ENCODE measurements around the gene TRIM45. TPM values are rescaled to one million over a fixed set of nuclear protein-coding genes. Genes with fewer than 3 reads are reported as not detected.

Gene TRIM45
- total RNA-seq, 2 experiments from 2014 or later: 0.25 to 0.88 TPM

GRCh38 chr1:117143871-117144270 lies 22.3 kb upstream of the TRIM45 start:
- TF ChIP-seq CTCF (IDR thresholded peaks at IDR 0.05): no peak
- intact Hi-C loops (cut with DNase I, micrococcal nuclease): no loop called here

DNA sequence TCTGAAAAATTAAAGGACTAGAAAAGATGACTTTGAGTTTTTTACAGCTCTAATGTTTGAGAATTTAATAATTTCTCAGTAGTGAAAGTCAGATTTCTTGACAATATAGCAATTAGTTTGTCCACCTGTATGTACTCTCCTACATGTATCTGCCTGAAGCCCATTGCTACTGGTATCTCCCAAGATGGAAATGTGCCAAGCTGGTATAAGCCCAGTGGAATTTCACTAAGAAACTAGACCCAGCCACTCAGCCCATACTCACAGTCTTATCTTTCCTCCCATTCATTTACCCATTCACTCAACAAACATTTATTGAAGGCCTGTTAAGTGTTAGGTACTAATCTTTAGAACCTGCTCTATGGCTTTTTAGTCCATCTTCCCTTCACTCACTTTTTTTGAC lies 21.6 kb upstream of the TRIM45 start:
- no peak for TF ChIP-seq CTCF (IDR thresholded peaks at IDR 0.05)
- ATAC-seq (ENCODE audit: poor library complexity): no peak
- Mint-ChIP-seq H3K27me3 (peaks cover 12% of the 10 kb centered on the region), H3K9me3 (no peaks in the 10 kb centered on the region), H3K27ac (no peak overlapping the region), H3K36me3 (ENCODE audit: low read depth) (no peaks in the 10 kb centered on the region), H3K4me1 (ENCODE audit: low read depth) (no peaks in the 10 kb centered on the region), H3K4me3 (no peak overlapping the region)
- H3K4me3 ChIP-seq (ENCODE audit: low read length): no peak overlapping the region
- intact Hi-C loops (cut with DNase I, micrococcal nuclease): no loop called here
- POLR2A ChIA-PET: no interaction called here
- no peaks in the 10 kb centered on the region for H3K27me3 ChIP-seq (ENCODE audit: control insufficient read depth in 1 of 2, insufficient read depth in 2 of 2, low read length in 2 of 2)
- no peaks in the 10 kb centered on the region for H3K36me3 ChIP-seq (ENCODE audit: insufficient read depth, low read length)
- CTCF ChIA-PET: no interaction called here
- no peak for DNase-seq
- H3K4me1 ChIP-seq (ENCODE audit: insufficient read depth, low read length): no peaks in the 10 kb centered on the region
- H3K27ac ChIP-seq (ENCODE audit: low read depth in 1 of 2, low read length in 2 of 2): no peak overlapping the region
- no peaks in the 10 kb centered on the region for H3K9me3 ChIP-seq (ENCODE audit: control insufficient read depth in 1 of 2, insufficient read depth in 1 of 2, low read length in 2 of 2)

More at GRCh38 chr1:117143871-117144270, 22.3 kb upstream of the TRIM45 start:
- no peak overlapping the region for H3K4me3 ChIP-seq (ENCODE audit: low read length)
- H3K36me3 Mint-ChIP-seq (ENCODE audit: low read depth): no peaks in the 10 kb centered on the region
- H3K4me1 Mint-ChIP-seq (ENCODE audit: low read depth): no peaks in the 10 kb centered on the region
- H3K27ac Mint-ChIP-seq: no peak overlapping the region
- ATAC-seq (ENCODE audit: poor library complexity) (no peak), DNase-seq (no peak)
- no peak overlapping the region for H3K4me3 Mint-ChIP-seq
- H3K27ac ChIP-seq (ENCODE audit: low read depth in 1 of 2, low read length in 2 of 2): no peak overlapping the region
- no peaks in the 10 kb centered on the region for H3K27me3 ChIP-seq (ENCODE audit: control insufficient read depth in 1 of 2, insufficient read depth in 2 of 2, low read length in 2 of 2)
- H3K27me3 Mint-ChIP-seq: peaks cover 12% of the 10 kb centered on the region
- POLR2A ChIA-PET: no interaction called here
- H3K9me3 ChIP-seq (ENCODE audit: control insufficient read depth in 1 of 2, insufficient read depth in 1 of 2, low read length in 2 of 2): no peaks in the 10 kb centered on the region
- no peaks in the 10 kb centered on the region for H3K9me3 Mint-ChIP-seq
- no peaks in the 10 kb centered on the region for H3K4me1 ChIP-seq (ENCODE audit: insufficient read depth, low read length)
- CTCF ChIA-PET: no interaction called here
- H3K36me3 ChIP-seq (ENCODE audit: insufficient read depth, low read length): no peaks in the 10 kb centered on the region

DNA sequence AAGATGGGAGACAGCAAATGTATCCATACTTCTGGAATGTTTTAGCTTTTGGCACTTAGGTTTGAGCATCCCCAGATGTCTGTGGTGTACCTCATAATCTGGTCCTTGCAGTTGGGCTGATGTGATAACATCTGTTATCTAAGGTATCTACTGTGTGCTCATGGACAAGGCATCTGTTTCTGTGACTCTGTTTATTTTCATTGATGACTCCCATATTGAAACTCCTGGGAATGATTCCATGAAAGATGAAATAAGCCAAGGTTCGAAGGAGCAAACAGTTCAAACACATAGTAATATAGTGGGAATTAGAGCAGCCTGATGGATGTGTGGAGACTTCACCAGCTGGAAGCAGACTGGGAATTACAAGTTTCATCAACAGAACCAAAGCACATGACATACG lies 20.7 kb upstream of the TRIM45 start:
- no peak for DNase-seq
- Histone ChIP-seq H3K36me3 (ENCODE audit: insufficient read depth, low read length) (no peaks in the 10 kb centered on the region), H3K4me1 (ENCODE audit: insufficient read depth, low read length) (no peaks in the 10 kb centered on the region), H3K27ac (ENCODE audit: low read depth in 1 of 2, low read length in 2 of 2) (no peak overlapping the region), H3K27me3 (ENCODE audit: control insufficient read depth in 1 of 2, insufficient read depth in 2 of 2, low read length in 2 of 2) (no peaks in the 10 kb centered on the region), H3K4me3 (ENCODE audit: low read length) (no peak overlapping the region), H3K9me3 (ENCODE audit: control insufficient read depth in 1 of 2, insufficient read depth in 1 of 2, low read length in 2 of 2) (no peaks in the 10 kb centered on the region)
- H3K9me3 Mint-ChIP-seq: no peaks in the 10 kb centered on the region
- ATAC-seq (ENCODE audit: poor library complexity): no peak
- peaks cover 12% of the 10 kb centered on the region for H3K27me3 Mint-ChIP-seq
- CTCF ChIA-PET: interaction anchor here (1.0 kb wide), 1 partner anchor 13 kb away, joined by 3 read pairs; no protein-coding TSS in a partner anchor
- TF ChIP-seq CTCF (IDR thresholded peaks at IDR 0.05): no peak
- intact Hi-C loops (cut with DNase I, micrococcal nuclease): no loop called here
- POLR2A ChIA-PET: no interaction called here
- no peaks in the 10 kb centered on the region for H3K4me1 Mint-ChIP-seq (ENCODE audit: low read depth)
- no peak overlapping the region for H3K4me3 Mint-ChIP-seq
- H3K36me3 Mint-ChIP-seq (ENCODE audit: low read depth): no peaks in the 10 kb centered on the region
- no peak overlapping the region for H3K27ac Mint-ChIP-seq

Data from CD4-positive, alpha-beta T cell (primary cell).